NAMALWA (cell line): ENCODE results near the gene CCR6.
A peak's percentile ranks its signal among the peaks of the same experiment; 100 is the strongest.
"Not testable (repeated sequence)": the region's sequence is repeated elsewhere in the genome, so short reads cannot be mapped to it uniquely, and the experiment has no call there.

ENCODE experiments used
- DNase-seq: peaks from one replicate; pipeline ENCODE4 v3.0.0-alpha.2; 2015; ENCODE audit warnings: low spot score

The CCR6 gene

GRCh38 chr6:167143041-167143440 lies 20.1 kb downstream of the CCR6 start:
- DNase-seq, result no peak

GRCh38 chr6:167145461-167145860 lies 22.6 kb downstream of the CCR6 start:
- no peak for DNase-seq

GRCh38 chr6:167146135-167146534 lies 23.2 kb downstream of the CCR6 start:
- no peak for DNase-seq

GRCh38 chr6:167146977-167147376 lies 24.1 kb downstream of the CCR6 start:
- DNase-seq, result no peak

GRCh38 chr6:167148021-167148420 lies 25.1 kb downstream of the CCR6 start:
- DNase-seq, result no peak

GRCh38 chr6:167148997-167149396 lies 26.1 kb downstream of the CCR6 start:
- no peak for DNase-seq

GRCh38 chr6:167150941-167151549 lies 28.1 kb downstream of the CCR6 start:
- DNase-seq, result no peak

- no peak for DNase-seq
Measured at GRCh38 chr6:167151648-167152047, 28.8 kb downstream of the CCR6 start.

GRCh38 chr6:167152862-167153261 lies 30.0 kb downstream of the CCR6 start:
- DNase-seq, result peak; percentile 22

- DNase-seq, result peak; percentile 27
Measured at GRCh38 chr6:167153521-167153959, 30.6 kb downstream of the CCR6 start.

GRCh38 chr6:167154291-167154690 lies 31.4 kb downstream of the CCR6 start:
- DNase-seq, result no peak

- no peak for DNase-seq
Measured at GRCh38 chr6:167154895-167155294, 32.0 kb downstream of the CCR6 start.

- DNase-seq, result no peak
Measured at GRCh38 chr6:167157414-167157813, 34.5 kb downstream of the CCR6 start.

GRCh38 chr6:167157863-167158262 lies 35.0 kb downstream of the CCR6 start, which contains the start of gene GPR31:
TSS of gene GPR31 (minus strand) at chr6:167157980. CDS start at chr6:167157831, 149 bp downstream.
- no peak for DNase-seq

GRCh38 chr6:167161851-167162467 lies 39.1 kb downstream of the CCR6 start:
- no peak for DNase-seq

GRCh38 chr6:167162591-167162990 lies 39.7 kb downstream of the CCR6 start:
- no peak for DNase-seq

GRCh38 chr6:167163476-167164011 lies 40.6 kb downstream of the CCR6 start:
- no peak for DNase-seq

GRCh38 chr6:167164261-167164660 lies 41.4 kb downstream of the CCR6 start:
- no peak for DNase-seq

GRCh38 chr6:167165858-167166471 lies 43.1 kb downstream of the CCR6 start:
- DNase-seq, result no peak

GRCh38 chr6:167167699-167168098 lies 44.8 kb downstream of the CCR6 start:
- DNase-seq, result not testable (repeated sequence)

- not testable (repeated sequence) for DNase-seq
Measured at GRCh38 chr6:167168296-167168695, 45.4 kb downstream of the CCR6 start.

GRCh38 chr6:167169867-167170266 lies 47.0 kb downstream of the CCR6 start:
- not testable (repeated sequence) for DNase-seq

- not testable (repeated sequence) for DNase-seq
Measured at GRCh38 chr6:167171300-167171699, 48.4 kb downstream of the CCR6 start.
